NCI-H1092 (cell line): ENCODE data around the gene PACS1.
"Not testable (repeated sequence)": the region's sequence is repeated elsewhere in the genome, so short reads cannot be mapped to it uniquely, and the experiment has no call there.

Source experiments
- DNase-seq: peaks from one replicate; lab custom pipeline; 2025; lab: John Stamatoyannopoulos, UW

PACS1 gene

DNA sequence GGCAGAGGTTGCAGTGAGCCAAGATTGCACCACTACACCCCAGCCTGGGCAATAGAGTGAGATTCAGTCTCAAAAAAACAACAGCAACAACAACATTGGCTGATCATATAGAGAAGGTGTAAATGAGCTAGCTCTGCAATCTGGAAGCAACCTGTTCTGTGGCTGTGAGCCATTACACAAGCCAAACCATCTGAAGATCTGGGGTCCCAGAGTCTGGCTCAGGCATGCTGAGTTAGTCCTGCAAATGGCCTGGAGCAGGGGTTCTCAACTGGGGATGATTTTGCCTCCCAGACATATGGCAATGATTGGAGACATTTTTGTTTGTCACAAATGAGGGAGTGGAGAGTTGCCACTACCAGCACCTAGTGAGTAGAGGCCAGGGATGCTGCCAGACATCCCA is 156.0 kb downstream of the PACS1 start:
- no peak for DNase-seq

DNA sequence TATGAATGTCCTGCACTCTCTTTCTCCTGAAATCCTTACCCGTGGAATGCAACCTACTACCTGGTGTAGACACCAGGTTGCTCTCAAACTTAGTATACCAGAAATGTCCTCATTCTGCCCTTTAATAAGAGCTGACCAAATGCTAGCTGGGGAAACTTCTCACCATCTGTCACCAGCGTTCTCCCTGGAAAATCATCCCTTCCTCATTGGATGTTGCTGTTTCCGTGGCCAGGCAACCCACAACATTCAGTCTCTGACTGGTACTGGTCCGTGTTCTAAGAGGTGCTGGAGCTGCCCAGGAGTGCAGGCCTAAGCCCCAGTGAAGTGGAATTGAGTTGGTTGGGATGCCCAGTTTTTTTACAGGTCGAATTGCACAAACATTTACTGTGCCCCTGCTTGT is 157.6 kb downstream of the PACS1 start:
- DNase-seq = no peak

DNA sequence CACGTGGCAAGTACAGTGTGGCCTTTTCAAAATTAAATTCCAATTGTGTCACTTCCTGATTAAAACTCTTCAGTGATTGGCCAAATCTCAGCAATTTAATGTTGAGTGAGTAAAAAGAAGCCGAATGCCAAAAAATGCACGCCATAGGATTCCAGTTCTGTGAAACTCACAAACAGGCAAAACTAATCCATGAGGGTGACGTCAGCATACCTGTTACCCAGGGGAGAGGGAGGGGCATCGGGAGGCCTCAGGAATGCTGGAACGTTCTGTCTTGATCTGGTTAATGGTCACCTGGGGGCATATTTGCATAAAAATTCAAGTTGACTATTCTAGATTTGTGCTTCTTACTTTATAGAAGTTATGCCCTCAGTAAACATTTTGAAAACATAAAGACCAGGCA is 158.4 kb downstream of the PACS1 start:
- no peak for DNase-seq

DNA sequence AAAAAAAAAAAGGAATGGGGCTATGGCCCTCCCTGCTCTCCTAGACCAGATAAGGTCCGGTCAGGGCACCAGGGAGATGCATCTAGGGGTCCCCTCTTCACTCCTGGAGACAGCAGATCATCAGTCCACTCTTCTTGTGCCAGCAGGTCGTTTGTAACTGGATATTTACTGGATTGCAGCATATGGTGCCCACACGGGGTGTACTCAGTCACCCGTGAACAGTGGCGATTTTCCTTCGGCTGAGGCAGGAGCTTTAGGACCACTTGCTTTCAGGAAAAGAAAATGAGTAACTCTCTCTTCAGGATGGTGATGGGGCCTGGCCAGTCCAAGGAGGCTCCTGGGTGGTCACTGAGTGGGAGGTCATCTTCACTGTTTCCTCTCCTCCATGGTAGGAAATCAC is 160.1 kb downstream of the PACS1 start:
- no peak for DNase-seq

DNA sequence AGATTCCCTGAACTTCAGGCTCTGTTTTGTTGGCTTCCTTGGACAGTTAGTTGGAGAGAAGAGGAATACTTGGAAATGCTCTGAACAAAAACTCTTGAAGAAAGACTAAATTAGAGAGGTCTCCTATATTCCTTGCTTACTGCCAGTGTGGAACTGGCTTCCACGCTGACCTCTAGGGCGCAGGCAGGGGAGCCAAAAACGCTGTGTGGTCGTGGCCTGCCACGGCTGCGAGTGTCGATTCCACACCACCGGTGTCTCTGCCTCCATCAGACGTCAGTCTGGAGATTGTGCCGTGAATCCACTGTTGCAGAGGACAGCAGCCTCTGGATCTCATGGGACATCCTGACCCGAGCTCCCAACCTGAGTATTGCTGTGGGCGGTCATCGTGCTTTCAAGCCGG is 160.9 kb downstream of the PACS1 start:
- DNase-seq = no peak

DNA sequence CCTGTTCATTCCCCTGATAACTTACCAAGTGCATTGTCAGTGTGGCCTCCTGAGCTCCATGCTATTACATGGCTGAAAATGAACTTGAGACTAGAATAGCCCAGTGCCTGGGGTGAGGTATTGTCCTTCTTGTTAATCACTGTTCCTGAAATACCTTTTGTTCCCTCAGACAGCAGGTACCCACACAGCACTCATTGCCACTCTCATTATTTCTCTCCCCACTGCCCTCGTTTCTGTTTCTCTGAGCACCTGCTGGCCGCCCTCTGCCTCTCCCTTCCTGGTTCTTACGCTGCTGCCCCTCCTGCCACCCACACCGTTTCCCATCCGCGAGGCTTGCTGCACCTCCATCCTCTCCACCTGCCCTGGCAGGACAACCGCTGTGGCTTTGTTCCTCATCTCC is 161.5 kb downstream of the PACS1 start:
- peak; percentile 20 for DNase-seq

DNA sequence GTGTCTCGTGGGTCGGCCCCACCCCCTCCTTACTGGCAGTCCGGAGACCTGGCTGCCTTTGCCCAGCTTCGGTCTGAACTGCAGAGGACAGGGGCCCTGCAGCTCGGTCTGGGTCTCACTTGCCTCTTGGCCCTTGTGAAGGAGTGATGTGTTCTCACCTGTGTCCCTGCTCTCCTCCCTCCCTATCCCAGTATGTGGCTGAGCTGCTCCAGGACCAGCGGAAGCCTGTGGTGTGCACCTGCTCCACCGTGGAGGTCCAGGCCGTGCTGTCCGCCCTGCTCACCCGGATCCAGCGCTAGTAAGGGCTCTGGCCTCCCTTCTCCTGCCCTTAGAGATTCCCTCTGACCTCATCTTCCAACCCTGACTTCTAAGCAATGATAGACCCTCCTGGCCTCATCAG is 162.7 kb downstream of the PACS1 start:
- no peak for DNase-seq

DNA sequence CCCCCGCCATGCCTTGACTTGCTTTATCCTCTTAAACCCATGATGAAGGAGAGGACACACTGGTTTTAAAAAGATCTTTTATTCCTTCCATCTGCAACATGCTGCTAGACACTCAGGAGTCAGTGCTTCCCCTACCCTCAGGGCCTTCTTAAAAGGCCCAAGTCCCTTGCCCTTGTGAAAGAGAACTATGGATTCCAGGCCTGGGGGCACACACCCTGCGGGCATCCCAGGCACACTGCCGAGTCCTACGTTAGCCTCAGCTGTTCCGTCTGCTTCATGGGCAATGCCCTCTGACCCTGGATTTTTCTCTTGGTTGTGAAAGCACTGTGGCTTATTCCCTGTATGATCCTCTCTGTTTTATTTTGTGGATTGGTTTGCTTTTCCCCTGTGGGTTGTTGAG is 163.2 kb downstream of the PACS1 start:
- DNase-seq = no peak

DNA sequence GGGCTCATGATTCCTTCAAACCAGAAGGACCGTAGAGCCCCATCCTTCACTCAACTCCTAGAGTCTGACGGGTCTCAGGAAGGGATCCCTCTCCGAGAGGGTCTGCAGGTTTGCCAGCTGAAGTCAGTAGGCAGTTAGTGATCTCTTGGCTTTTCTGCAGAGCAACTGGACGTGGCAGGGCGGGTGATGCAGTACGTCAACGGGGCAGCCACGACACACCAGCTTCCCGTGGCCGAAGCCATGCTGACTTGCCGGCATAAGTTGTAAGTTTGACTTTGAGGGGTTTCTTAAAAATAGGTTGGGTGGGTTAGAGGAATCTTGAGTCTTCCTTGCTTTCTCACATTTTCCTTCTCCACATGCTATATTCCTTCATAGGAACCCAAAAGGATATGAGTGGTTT is 165.1 kb downstream of the PACS1 start:
- no peak for DNase-seq

DNA sequence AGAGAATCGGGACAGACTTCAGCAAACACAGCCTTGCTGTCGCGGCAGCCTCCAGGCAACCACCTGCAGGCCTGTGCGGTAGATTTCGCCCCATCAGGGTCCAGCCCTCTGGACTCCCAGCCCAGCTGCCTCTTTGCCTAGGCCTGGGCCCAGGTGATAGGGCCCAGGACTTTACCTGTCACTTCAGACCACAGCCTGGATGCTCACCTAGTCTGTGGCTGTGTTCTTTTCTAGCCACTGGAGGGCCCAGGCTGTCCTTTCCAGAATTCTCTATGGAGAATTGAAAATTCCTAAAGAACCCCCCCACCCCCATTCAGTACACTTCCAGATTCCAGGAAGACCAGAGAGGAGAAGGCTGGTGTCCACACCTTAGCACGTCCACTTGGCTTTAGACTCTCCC is 167.8 kb downstream of the PACS1 start:
- no peak for DNase-seq

DNA sequence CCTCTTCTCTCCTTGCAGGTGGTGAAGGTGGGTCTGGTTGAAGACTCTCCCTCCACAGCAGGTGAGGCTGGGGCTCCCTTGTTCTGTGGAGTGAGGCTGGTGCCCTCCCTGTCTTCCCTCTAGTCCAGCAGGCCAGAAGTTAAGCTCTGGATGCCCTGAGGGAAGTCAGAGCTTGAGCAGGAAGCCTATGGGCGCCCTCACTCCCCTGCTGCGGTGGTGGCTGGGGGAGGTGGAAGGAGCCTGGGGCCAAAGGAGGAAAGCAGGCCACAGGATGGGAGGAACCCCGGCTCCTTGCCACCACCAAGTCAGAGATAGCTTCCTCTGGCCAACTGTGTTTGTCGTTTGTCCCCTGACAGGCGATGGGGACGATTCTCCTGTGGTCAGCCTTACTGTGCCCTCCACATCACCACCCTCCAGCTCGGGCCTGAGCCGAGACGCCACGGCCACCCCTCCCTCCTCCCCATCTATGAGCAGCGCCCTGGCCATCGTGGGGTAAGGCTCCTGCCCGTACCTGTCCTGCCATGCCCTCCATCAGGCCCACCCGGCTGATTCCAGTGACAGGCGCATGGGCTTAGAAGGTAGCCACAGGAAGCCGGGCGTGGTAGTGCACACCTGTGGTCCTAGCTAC is 168.8 kb downstream of the PACS1 start:
- no peak for DNase-seq

DNA sequence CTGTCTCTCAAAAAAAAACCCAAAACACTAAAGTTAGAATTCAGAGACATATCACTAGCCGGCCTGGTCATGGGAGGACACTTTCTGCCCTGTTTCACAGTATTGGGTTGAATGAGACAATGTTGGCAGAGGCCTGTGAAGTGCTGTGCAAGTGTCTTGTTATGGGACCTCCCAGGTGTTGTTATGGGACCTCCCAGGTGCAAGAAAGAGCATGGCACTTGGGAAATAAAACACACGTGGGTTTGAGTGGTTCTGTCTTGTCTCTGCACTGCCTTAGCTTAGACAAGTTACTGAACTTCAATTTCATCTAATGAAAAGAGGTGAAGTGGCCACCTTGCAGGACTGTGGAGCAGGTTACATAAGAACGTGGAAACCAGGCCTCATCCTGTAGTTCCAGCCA is 169.4 kb downstream of the PACS1 start:
- DNase-seq = no peak

DNA sequence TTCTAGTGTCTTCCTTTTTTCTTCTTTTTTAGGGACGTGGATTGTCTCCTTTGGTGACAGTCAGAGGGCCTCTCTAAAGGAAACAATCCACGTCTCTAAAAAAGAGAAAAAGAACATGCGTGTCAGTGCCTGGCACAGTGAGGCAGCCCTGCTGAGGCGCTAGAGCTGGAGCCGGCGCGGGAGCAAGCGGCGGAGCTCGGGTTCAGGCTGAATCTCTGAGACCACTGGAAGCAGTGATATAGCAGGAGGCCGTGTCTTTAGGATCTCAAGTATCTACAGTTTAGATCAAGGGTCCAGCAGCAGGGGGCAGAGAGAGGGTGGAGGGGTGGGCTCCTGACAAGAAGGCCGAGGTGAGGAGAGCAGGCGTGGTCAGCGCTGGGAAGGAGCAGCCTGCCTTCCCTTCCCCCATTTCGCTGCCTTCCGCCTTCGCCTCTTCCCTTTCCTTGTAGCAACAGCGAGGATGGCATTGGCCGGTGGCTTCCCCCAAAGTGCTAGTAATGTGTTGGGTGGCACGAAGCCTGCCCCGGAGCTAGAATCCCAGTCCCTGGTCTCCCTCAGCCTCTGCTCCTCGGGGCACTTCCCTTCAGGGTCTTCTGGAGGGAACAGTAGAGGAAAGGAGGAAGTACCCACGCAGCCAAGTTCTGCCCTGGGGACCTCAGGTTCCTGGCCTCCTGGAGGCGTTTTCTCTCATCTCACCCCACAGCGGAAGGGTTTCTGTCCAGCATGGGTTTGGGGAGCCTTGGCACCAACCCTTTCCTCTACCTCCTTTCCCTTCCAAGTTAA is 170.1 kb downstream of the PACS1 start:
- no peak for DNase-seq

DNA sequence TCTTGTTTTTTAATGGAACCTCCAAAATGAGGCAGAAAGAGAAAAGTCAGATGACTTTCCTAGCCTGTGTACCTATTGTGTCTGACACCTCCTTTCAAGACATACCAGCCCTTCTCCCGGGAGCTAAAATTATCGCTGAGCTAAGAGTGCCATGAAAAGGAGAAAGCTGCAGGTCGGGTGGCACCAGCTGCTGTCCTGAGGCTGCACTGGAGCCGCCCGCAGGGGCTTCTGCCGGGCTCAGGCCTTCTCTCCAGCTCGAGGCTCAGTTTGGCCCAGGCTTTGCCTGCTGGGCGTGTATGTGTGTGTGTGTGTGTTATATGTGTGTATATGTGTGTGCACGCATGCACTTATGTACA is 170.7 kb downstream of the PACS1 start:
- no peak for DNase-seq

DNA sequence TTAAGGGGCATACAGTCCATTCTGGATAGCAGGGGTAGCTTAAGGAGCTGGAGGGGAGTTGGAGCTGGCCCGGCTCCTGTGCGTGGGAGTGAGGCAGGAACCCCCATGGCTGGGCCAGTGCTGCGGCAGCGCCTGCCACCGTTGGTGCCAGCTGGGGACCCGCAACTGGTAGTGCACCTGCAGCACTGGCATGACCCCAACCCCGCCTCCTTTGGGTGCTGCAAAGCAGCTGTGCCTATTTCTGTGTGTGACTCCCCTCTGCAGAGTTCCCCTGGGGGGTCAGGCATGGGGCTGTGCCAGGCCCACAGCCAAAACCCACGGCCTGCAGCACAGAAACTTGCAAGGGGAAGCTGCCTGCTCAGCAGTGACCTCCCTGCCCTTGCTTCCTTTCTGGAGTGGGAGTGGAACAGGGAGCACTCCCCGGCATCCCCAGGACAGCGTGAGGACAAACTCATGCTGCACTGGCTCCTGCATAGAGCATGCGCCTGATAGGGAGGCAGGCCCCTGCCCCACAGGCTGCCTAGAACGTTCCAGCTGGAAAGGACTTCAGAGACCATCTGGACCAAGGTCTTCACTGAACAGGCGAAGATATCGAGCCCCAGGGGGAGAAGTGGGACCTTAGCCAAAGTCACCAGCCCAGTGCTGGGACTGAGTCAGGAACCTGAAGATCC is 172.2 kb downstream of the PACS1 start:
- no peak for DNase-seq

DNA sequence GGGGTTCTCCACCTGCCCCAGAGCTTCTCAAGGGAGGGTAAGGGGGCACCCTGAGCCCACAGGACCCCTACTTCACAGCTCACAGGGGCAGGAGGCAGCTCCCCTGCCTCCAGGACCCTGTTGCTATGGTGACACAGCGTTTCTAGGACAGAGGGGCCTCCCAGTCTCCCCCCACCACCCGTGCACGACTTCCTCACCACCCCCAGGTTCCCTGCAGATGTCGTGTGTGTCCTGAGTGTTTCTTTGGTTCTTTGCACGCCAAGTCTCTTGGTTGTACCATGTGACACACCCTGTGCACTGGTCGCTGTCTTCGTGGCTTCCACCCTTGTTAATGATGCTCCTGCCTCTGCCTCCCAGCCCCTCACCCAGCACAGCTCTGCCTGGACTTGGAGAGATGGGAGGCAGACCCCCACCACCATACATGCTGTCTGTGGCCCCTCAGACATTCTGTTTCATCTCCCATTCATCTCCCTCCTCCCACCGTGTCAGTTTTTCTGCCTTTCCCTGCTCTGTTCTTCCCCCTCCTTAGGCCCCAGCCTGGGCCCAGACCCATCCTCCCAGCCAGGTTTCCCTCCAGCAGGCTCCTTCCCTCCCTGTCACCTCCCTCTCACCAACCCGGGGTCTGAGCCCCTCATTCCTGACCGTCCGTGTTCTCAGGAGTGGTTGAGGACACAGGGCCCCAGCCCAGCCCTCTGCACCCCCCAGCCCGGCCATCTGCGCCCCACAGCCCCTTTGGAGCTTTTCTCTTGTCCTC is 173.9 kb downstream of the PACS1 start:
- no peak for DNase-seq

DNA sequence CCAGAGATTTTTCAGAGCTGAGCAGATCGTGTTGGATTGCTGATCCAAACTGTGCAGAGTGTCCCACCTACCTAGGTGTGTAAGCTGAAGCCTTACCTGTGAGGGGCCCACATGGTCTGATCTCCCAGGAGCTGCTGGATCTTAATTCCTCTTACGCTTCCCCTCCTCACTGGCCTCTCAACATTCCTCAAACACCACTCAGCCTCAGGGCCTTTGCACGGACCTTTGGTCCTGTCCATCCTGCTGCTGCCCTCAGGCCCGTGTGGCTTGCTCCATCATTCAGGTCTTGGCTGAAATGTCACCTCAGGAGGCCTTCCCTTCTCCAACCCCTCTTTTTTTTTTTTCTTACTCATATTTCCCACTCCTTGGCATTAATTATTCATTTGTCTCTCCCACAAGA is 177.2 kb downstream of the PACS1 start:
- no peak for DNase-seq

DNA sequence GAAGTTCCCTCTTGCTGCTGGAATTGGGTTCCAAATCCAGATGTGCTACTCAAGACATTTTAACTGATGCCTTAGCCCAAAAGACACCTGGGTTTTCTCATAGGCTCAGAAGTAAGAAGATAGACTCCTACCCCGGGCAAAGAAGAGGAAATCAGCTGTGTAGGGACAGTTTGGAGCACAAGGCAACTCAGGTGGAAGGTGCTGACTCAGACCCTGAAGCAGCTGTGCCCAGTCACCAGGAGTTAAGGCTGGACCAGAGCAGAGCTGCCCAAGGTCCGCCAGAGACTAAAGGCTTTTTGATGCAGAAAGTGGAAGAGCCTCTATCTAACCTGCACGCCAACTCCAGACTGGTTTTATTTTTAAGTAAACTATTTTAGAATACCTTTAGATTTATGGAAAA is 177.7 kb downstream of the PACS1 start:
- DNase-seq = no peak

DNA sequence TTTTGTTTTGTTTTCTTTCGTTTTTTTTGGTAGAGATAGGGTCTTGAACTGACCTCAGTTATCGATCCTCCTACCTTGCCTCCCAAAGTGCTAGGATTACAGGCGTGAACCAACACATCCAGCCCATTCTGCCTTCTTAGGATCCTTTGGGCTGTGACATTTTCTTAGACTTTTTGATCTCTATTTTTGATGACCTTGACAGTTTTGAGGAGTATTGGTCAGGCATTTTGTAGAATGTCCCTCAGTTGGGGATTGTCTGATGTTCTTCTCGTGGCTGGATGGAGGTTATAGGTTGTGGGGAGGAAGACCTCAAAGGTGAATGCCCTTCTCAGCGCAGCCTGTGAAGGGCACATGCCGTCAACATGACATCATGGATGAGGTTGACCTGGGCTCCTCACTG is 178.8 kb downstream of the PACS1 start:
- no peak for DNase-seq

DNA sequence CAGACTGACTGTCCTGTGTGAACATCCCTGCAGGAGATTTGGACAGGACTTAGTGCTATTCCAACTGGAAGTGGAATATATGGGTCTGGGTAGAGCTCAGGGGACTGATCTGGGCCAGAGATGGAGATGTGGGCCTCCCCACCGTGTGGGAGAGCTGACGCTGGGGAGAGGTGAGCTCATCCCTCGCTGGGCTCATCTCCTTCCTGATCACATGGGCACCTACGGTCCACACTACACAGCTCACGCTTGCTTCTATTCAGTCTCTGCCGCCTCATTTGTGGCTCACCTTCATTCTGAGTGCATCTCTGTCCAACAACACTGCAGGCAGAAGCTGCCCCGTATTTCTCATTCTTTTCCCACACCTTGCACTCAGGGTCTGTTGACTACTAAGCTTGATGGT is 181.7 kb downstream of the PACS1 start:
- DNase-seq = no peak

DNA sequence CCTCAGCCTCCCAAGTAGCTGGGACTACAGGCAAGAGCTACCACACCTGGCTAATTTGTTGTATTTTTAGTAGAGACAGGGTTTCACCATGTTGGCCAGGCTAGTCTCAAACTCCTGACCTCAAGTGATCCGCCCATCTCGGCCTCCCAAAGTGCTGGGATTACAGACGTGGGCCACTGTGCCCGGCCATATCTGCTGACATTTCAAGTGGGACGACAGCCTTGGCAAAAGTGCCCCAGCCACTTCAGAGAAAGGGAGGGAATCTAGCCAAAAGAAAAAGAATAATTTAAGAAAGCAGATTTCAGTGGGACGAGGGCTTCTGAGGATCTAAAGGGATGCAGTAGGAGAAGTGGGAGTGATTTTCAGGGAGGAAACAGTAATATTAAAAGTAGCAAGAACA is 183.0 kb downstream of the PACS1 start:
- not testable (repeated sequence) for DNase-seq

DNA sequence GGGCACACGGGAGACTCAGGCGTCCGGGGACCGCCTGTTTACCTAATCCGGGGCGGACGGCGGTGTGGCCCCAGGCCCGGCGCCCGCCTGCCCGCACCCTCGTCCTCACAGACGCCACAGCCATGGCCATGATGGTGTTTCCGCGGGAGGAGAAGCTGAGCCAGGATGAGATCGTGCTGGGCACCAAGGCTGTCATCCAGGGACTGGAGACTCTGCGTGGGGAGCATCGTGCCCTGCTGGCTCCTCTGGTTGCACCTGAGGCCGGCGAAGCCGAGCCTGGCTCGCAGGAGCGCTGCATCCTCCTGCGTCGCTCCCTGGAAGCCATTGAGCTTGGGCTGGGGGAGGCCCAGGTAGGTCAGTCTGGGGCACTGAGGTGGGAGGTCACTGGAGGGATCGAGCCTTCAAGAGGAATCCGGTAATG is 188.4 kb downstream of the PACS1 start:
- no peak for DNase-seq

DNA sequence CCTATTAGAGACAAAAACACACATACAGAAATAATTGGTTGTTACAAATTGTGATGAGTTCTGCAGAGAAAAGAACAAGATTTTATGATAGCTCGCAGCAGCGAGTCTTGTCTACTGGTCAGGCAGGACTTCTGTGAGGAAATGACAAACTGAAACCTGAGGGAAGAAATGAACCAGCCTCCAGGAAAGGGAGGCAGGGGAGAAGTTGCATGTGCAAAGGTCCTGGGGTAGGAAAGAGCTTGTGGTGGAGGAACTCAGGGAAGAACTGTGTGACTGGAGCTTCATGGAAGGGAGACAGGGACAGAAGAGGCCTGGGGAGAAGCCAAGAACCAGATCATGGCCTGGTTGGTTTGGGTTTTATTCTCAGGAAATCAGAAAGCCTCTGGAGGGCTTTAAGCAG is 189.2 kb downstream of the PACS1 start:
- DNase-seq = no peak
